K562 (cell line): Measurements from ENCODE around the gene OR51T1. TPM values are rescaled to one million over a fixed set of nuclear protein-coding genes. Genes with fewer than 3 reads are reported as not detected.

Source experiments
- ATAC-seq: fragments of 200-7000 bp; cut with Tn5 transposase; 3 replicates; pipeline ENCODE4 v1.9.1; 2020; ENCODE audit warnings: moderate library complexity
- BruUV-seq: library from RNA; stranded (reverse); fragments of 400-500 nt; replicated peaks from 2 replicates; lab custom pipeline; 2021; lab: Mats Ljungman, UMichigan
- CTCF ChIA-PET: fragments of 300-600 bp; formaldehyde crosslinking; extraction: SDS; loops from one replicate; lab custom pipeline; 2021; ENCODE audit warnings: low intra/inter-chr PET ratio; lab: Yijun Ruan, JAX
- POLR2A ChIA-PET: fragments of 300-600, 350-650 bp; sonication (Branson Sonifier 250); formaldehyde crosslinking; extraction: SDS; loops from one replicate; lab custom pipeline; 2021; ENCODE audit warnings: antibody characterized with exemption, inconsistent platforms; lab: Yijun Ruan, JAX
- DNase-seq, 4 experiments: peaks; one replicate each; pipeline versions ENCODE4 v3.0.0 to v3.0.0-alpha.2; 2011 to 2018; ENCODE audit warnings: low spot score in 3 of 4, mixed read lengths in 3 of 4; ENCODE audit errors: extremely low read depth in 1 of 4
- FAIRE-seq: peaks from 2 replicates; lab custom pipeline; 2011; peaks lifted over from hg19 to GRCh38; lab: Jason Lieb, UNC
- H2AFZ ChIP-seq: 2 replicates; pipeline ENCODE4 v1.6.0; 2011; ENCODE audit warnings: low read depth, low read length, control low read depth, inconsistent platforms
- H3K27ac ChIP-seq: fragments of 200-600 bp; 3 replicates; pipeline ENCODE4 v1.8.0; 2011; ENCODE audit warnings: low read depth, mild to moderate bottlenecking, control low read depth, inconsistent platforms, low read length, moderate library complexity, mixed read lengths; ENCODE audit errors: extremely low read depth
- H3K27me3 ChIP-seq, 2 experiments: fragments of 300-600 bp in 1 of 2; 2 replicates in 1 of 2; 3 replicates in 1 of 2; pipeline versions ENCODE4 v1.6.0 to v1.8.0; 2011; ENCODE audit warnings: inconsistent platforms in 2 of 2, low read length in 2 of 2, mild to moderate bottlenecking in 1 of 2, mixed read lengths in 1 of 2, moderate library complexity in 1 of 2; ENCODE audit not compliant: control insufficient read depth in 2 of 2, insufficient read depth in 2 of 2
- H3K36me3 ChIP-seq: fragments of 300-600 bp; 3 replicates; pipeline ENCODE4 v1.8.0; 2011; ENCODE audit warnings: mild to moderate bottlenecking, low read length, inconsistent platforms; ENCODE audit not compliant: control insufficient read depth, insufficient read depth
- H3K4me1 ChIP-seq, 2 experiments: fragments of 200-600 bp in 1 of 2; replicated peaks in 1 of 2; 2 replicates in 1 of 2; 3 replicates in 1 of 2; pipeline versions ENCODE4 v1.5.1 to v1.8.0; 2011; ENCODE audit warnings: inconsistent platforms in 2 of 2, low read length in 2 of 2, mild to moderate bottlenecking in 1 of 2, mixed read lengths in 1 of 2, moderate library complexity in 1 of 2; ENCODE audit not compliant: control insufficient read depth in 2 of 2, insufficient read depth in 2 of 2
- H3K4me2 ChIP-seq: 2 replicates; pipeline ENCODE4 v1.6.1; 2011; ENCODE audit warnings: low read length, control low read depth, inconsistent platforms, mixed read lengths; ENCODE audit not compliant: insufficient read depth
- H3K4me3 ChIP-seq: fragments of 200-600 bp; sonication (generic), shearing (Covaris generic); 2 replicates; pipeline ENCODE4 v1.5.1; 2016; ENCODE audit warnings: control low read depth, inconsistent platforms
- H3K79me2 ChIP-seq: fragments of 200-600 bp; 3 replicates; pipeline ENCODE4 v1.8.0; 2011; ENCODE audit warnings: low read length, inconsistent platforms; ENCODE audit not compliant: control insufficient read depth, insufficient read depth
- H3K9ac ChIP-seq, 2 experiments: 2 replicates each; pipeline versions ENCODE4 v1.6.0 to v1.6.1; 2011; ENCODE audit warnings: low read depth in 2 of 2, low read length in 2 of 2, control low read depth in 1 of 2, inconsistent platforms in 1 of 2, mild to moderate bottlenecking in 1 of 2, mixed read lengths in 1 of 2; ENCODE audit not compliant: insufficient read depth in 1 of 2
- H3K9me1 ChIP-seq: one replicate; pipeline ENCODE4 v1.6.0; 2011; ENCODE audit warnings: inconsistent platforms, mild to moderate bottlenecking, low read length, moderate library complexity; ENCODE audit not compliant: control insufficient read depth, insufficient read depth
- H3K9me3 ChIP-seq: replicated peaks from 2 replicates; pipeline ENCODE4 v1.5.1; 2011; ENCODE audit warnings: low read depth, low read length, inconsistent platforms; ENCODE audit not compliant: control insufficient read depth, insufficient read depth
- H4K20me1 ChIP-seq: replicated peaks from 2 replicates; pipeline ENCODE4 v1.6.1; 2011; ENCODE audit warnings: low read length, inconsistent platforms, mixed read lengths; ENCODE audit not compliant: control insufficient read depth, insufficient read depth
- CHD1 ChIP-seq: fragments of 200-600 bp; sonication (generic); IDR thresholded peaks from one replicate; pipeline ENCODE4 v1.6.1; 2012; ENCODE audit warnings: mild to moderate bottlenecking, moderate library complexity, low read length, inconsistent platforms
- CHD2 ChIP-seq: IDR thresholded peaks from 2 replicates; pipeline ENCODE4 v1.6.1; 2011; ENCODE audit warnings: low read depth, low read length
- HMG20A ChIP-seq: fragments of 450-650 bp; formaldehyde crosslinking; conservative IDR thresholded peaks from 2 replicates; pipeline ENCODE4 v1.4.0; 2020; ENCODE audit warnings: mild to moderate bottlenecking, mixed read lengths
- ID3 ChIP-seq, 2 experiments: fragments of 250-450 bp in 1 of 2; fragments of 450-650 bp in 1 of 2; sonication (Bioruptor Pico) in 1 of 2; IDR thresholded peaks; 2 replicates each; pipeline versions ENCODE4 v1.6.1 to v1.8.0; 2016 to 2021; ENCODE audit warnings: mild to moderate bottlenecking in 2 of 2, moderate library complexity in 2 of 2, missing compliant biosample characterization in 1 of 2, missing genetic modification characterization in 1 of 2
- MECOM ChIP-seq: fragments of 250-450 bp; sonication (Bioruptor Pico); IDR thresholded peaks from 2 replicates; pipeline ENCODE4 v1.8.0; 2022; ENCODE audit warnings: inconsistent platforms
- NCOA2 ChIP-seq, 2 experiments: fragments of 450-650 bp; IDR thresholded peaks; 2 replicates each; pipeline ENCODE4 v1.6.1; 2018; ENCODE audit warnings: mild to moderate bottlenecking in 2 of 2, moderate library complexity in 1 of 2; ENCODE audit not compliant: partially characterized antibody in 2 of 2
- PATZ1 ChIP-seq: fragments of 250-450 bp; sonication (Bioruptor Pico); IDR thresholded peaks from 2 replicates; pipeline ENCODE4 v1.5.0; 2020; ENCODE audit warnings: mild to moderate bottlenecking, borderline replicate concordance
- SMARCB1 ChIP-seq: IDR thresholded peaks from 2 replicates; pipeline ENCODE4 v1.6.1; 2011; ENCODE audit warnings: improper control_type of control experiment, low read depth; ENCODE audit not compliant: insufficient read length
- SMARCC2 ChIP-seq: fragments of 450-650 bp; IDR thresholded peaks from 2 replicates; pipeline ENCODE4 v1.6.1; 2017; ENCODE audit warnings: antibody characterized with exemption, moderate library complexity, mild to moderate bottlenecking, low read depth
- TRIM28 ChIP-seq: fragments of 450-650 bp; IDR thresholded peaks from 2 replicates; pipeline ENCODE4 v1.6.1; 2017
- ZFX ChIP-seq: sonication (generic); formaldehyde crosslinking; IDR thresholded peaks from 2 replicates; pipeline ENCODE4 v1.8.0; 2022; ENCODE audit warnings: mild to moderate bottlenecking, missing genetic modification reagents, moderate library complexity
- ZNF232 ChIP-seq: sonication (generic); formaldehyde crosslinking; IDR thresholded peaks from 2 replicates; pipeline ENCODE4 v1.8.0; 2022; ENCODE audit warnings: mild to moderate bottlenecking, missing genetic modification reagents
- WGBS: fragments of 100-300 bp; shearing (Covaris generic); methylation state at CpG from one replicate; pipeline ENCODE4 v1.1.6; 2016; ENCODE audit warnings: low coverage, mixed read lengths; ENCODE audit not compliant: insufficient coverage; ENCODE audit errors: missing lambda C conversion rate; 5-methylcytosine and 5-hydroxymethylcytosine counted together
- in situ Hi-C: fragments of 300-500 bp; cut with MboI; formaldehyde crosslinking; loops from 4 replicates; pipeline ENCODE4 v1.15.0; 2018; ENCODE audit warnings: inconsistent platforms, mixed read lengths
- intact Hi-C: fragments of 100-400 bp; cut with micrococcal nuclease; formaldehyde crosslinking; loops from 2 replicates; pipeline ENCODE4 v1.14.2; 2022
- polyA plus RNA-seq, 8 experiments: library from polyadenylated mRNA; depleted of rRNA in 4 of 8; stranded (reverse) in 5 of 8; unstranded in 3 of 8; fragments of >200 nt; fragmentation: Nextera tagmentation in 2 of 8; fragmentation: Illumina TruSeq in 1 of 8; extraction: Ambion mirVana in 2 of 8; extraction: Trizol in 1 of 8; gene quantifications; 2 replicates each; pipeline versions ENCODE4 v1.2.1 to v1.2.3, GENCODE V29; 2011 to 2014; ENCODE audit warnings: inconsistent platforms in 1 of 8, missing spikeins in 1 of 8
- total RNA-seq, 7 experiments: library from RNA; depleted of rRNA in 6 of 7; stranded (reverse); fragments of >200 nt in 6 of 7; fragmentation: Illumina TruSeq in 2 of 7; extraction: Trizol in 2 of 7; gene quantifications; 2 replicates each; pipeline versions ENCODE4 v1.2.1 to v1.2.3, GENCODE V29; 2011 to 2021; ENCODE audit warnings: low replicate concordance in 1 of 7

Gene OR51T1
- total and polyA plus RNA-seq, 9 of the 15 experiments (the other 6 are each of a cell fraction or from before 2014, with no cell fraction given) = not detected

GRCh38 chr11:4884361-4884760 lies 2.7 kb downstream of the OR51T1 start:
- no peak overlapping the region; the same call in 1 of the 2 replicates for H2AFZ ChIP-seq
- TF ChIP-seq TRIM28 (no peak), HMG20A (no peak), CHD1 (no peak)
- H3K9me1 ChIP-seq = no peaks in the 10 kb centered on the region
- in situ Hi-C loops = no loop called here
- WGBS = 17% methylated on average over 3 of the region's 3 CpGs
- ChIA-PET POLR2A (no interaction called here), CTCF (no interaction called here)
- H3K27me3 ChIP-seq = no peaks in the 10 kb centered on the region
- no peaks in the 10 kb centered on the region for H3K9me3 ChIP-seq
- ATAC-seq = no peak
- no peak for FAIRE-seq
- H3K4me3 ChIP-seq = no peak overlapping the region
- intact Hi-C loops = no loop called here
- H3K4me1 ChIP-seq = peaks cover 4 to 14% of the 10 kb centered on the region in 2 experiments; a peak in 3 of 5 replicates
- H3K9ac ChIP-seq = no peak overlapping the region
- no TSS peak for BruUV-seq
- H4K20me1 ChIP-seq = no peaks in the 10 kb centered on the region
- no peaks in the 10 kb centered on the region for H3K79me2 ChIP-seq
- H3K27ac ChIP-seq = no peak overlapping the region
- H3K4me2 ChIP-seq = no peak overlapping the region
- no peak for DNase-seq
- H3K36me3 ChIP-seq = no peaks in the 10 kb centered on the region

- Histone ChIP-seq H3K36me3 (no peaks in the 10 kb centered on the region), H3K4me1 (peaks cover 4 to 21% of the 10 kb centered on the region in 2 experiments; a peak in 4 of 5 replicates), H3K79me2 (no peaks in the 10 kb centered on the region), H3K9me1 (no peaks in the 10 kb centered on the region), H3K27me3 (no peaks in the 10 kb centered on the region), H3K9ac (no peak overlapping the region), H2AFZ (no peak overlapping the region), H3K4me3 (no peak overlapping the region), H3K9me3 (no peaks in the 10 kb centered on the region), H3K4me2 (no peak overlapping the region), H4K20me1 (no peaks in the 10 kb centered on the region), H3K27ac (no peak overlapping the region)
- 25% methylated on average over 3 of the region's 3 CpGs for WGBS
- in situ Hi-C loops (no loop called here), intact Hi-C loops (no loop called here)
- ChIA-PET POLR2A (no interaction called here), CTCF (no interaction called here)
- ATAC-seq (no peak), DNase-seq (no peak), FAIRE-seq (no peak)
- no TSS peak for BruUV-seq
- TF ChIP-seq ZNF232 (no peak), ZFX (no peak), ID3 (CRISPR knock-in tag; IDR thresholded peaks at IDR 0.05) (no peak), ID3 (tag; IDR thresholded peaks at IDR 0.05) (no peak), SMARCC2 (no peak), MECOM (CRISPR knock-in tag) (no peak), PATZ1 (CRISPR knock-in tag) (no peak), CHD2 (no peak), SMARCB1 (no peak), NCOA2 (IDR thresholded peaks at IDR 0.05; ENCODE audit: partially characterized antibody in 2 of 2) (no peak)
Observed at GRCh38 chr11:4886186-4886585, 4.5 kb downstream of the OR51T1 start.
